Psoas muscle (tissue), 8 donors: ENCODE measurements around the gene LGI4. TPM values are rescaled to one million over a fixed set of nuclear protein-coding genes. Genes with fewer than 3 reads are reported as not detected.

ENCODE experiments used
- ATAC-seq, 4 donors: fragments of 200-7000 bp; cut with Tn5 transposase; one replicate each; pipeline ENCODE4 v1.9.1; 2020; ENCODE audit warnings: moderate library complexity in 3 of 4, mild to moderate bottlenecking in 2 of 4
- DNase-seq, 2 donors: peaks; one replicate each; pipeline ENCODE4 v3.0.0-alpha.2; 2020
- H3K27ac ChIP-seq: fragments of 200-600 bp; one replicate; pipeline ENCODE4 v1.8.0; 2022
- H3K27me3 ChIP-seq, 3 donors: fragments of 200-600 bp in 1 of 3; one replicate each; pipeline versions ENCODE4 v1.6.1 to v1.8.0; 2013 to 2022; ENCODE audit warnings: low read length in 2 of 3, mild to moderate bottlenecking in 2 of 3, moderate library complexity in 1 of 3; ENCODE audit not compliant: insufficient read depth in 3 of 3
- H3K36me3 ChIP-seq, 2 donors: fragments of 200-600 bp in 1 of 2; one replicate each; pipeline versions ENCODE4 v1.6.1 to v1.8.0; 2013 to 2022; ENCODE audit warnings: low read depth in 1 of 2, mild to moderate bottlenecking in 1 of 2, moderate library complexity in 1 of 2; ENCODE audit not compliant: insufficient read depth in 1 of 2
- H3K4me1 ChIP-seq: fragments of 200-600 bp; one replicate; pipeline ENCODE4 v1.8.0; 2022
- H3K4me3 ChIP-seq: fragments of 200-600 bp; one replicate; pipeline ENCODE4 v1.8.0; 2022; ENCODE audit warnings: mild to moderate bottlenecking
- H3K9me3 ChIP-seq: fragments of 200-600 bp; one replicate; pipeline ENCODE4 v1.8.0; 2022
- CTCF ChIP-seq: fragments of 200-600 bp; IDR thresholded peaks from one replicate; pipeline ENCODE4 v1.8.0; 2022; ENCODE audit warnings: antibody characterized with exemption
- WGBS, 3 donors: extraction: QIAGEN DNeasy Blood & Tissue Kit; methylation state at CpG; one replicate each; pipeline versions ENCODE4 v1.1.6 to v1.1.7; 2013; 5-methylcytosine and 5-hydroxymethylcytosine counted together
- intact Hi-C, 2 donors: fragments of 100-400 bp; cut with DNase I; formaldehyde crosslinking; loops; one replicate each; pipeline versions ENCODE4 v1.11.0 to v1.14.2; 2022
- polyA plus RNA-seq, 3 donors: library from polyadenylated mRNA; stranded (reverse); fragments of 200-250 nt; gene quantifications; one replicate each; pipeline ENCODE4 v1.2.3, GENCODE V29; 2013
- total RNA-seq, 4 donors: library from RNA; stranded (reverse); fragmentation: NEBNext Ultra II Directional in 2 of 4; extraction: Animal tissue kit (Norgen Biotek cat#: 25700) in 2 of 4; gene quantifications; one replicate each; pipeline versions ENCODE4 v1.2.1 to v1.2.4, GENCODE V29; 2021 to 2023
- donor health status: healthy with polysubstance abuse.
- donor health status: DM: no; HTN: no; CAD: no; lungs with moderate emphysema.
- donor health status: Bipolar disorder and iron deficiency.
- donor health status: healthy.
- donor health status: DM: yes; HTN: yes; CAD: no.
- donor health status: DM: no; HTN: no; CAD: no.
- donor health status: DM: no; HTN: no; CAD: no.
- donor health status: DM: yes; HTN: yes; CAD: no.

Gene LGI4
- total and polyA plus RNA-seq, 7 donors: 3.2 to 22.1 (median 16.2) TPM

DNA sequence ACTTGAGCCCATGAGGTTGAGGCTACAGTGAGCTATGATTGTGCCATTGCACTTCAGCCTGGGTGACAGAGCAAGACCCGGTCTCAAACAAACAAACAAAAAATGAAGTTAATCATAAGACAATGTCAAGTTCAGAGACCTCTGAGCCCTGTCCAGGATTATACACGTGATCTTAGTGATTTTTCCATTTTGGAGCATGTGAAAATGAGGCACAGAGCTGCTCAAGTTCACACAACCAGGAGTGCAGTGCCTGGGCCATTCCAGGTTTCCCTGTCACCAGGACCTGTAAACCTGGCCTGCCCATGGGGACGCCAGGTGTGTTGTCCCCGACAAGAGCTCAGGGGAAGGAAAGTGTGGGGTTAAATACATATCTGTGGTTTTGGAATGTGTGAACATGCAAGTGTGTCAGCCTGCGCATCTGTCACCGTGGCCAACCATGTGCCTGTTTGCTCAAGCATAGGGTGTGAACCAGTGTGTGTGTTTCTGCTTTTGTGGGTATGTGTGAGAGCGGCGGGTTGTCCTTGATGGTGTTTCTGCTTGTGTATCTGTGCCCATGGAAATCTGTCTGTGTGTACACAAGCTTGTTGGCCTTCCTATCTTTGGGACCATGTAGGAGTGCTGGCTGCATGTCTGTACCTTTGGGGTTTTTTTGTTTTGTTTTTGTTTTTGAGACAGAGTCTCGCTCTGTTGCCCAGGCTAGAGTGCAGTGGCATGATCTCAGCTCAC lies 2.3 kb upstream of the LGI4 start:
- H3K36me3 ChIP-seq: peaks cover 0 to 7% of the 10 kb centered on the region in 2 donors
- no peak overlapping the region for H3K4me3 ChIP-seq
- no peaks in the 10 kb centered on the region for H3K27me3 ChIP-seq
- TF ChIP-seq CTCF: no peak
- H3K9me3 ChIP-seq: no peaks in the 10 kb centered on the region
- peak overlapping the region; percentile 97 for H3K27ac ChIP-seq
- WGBS, 3 donors: 62 to 72% (median 65%) methylated on average over 9 of the region's 9 CpGs
- intact Hi-C loops: loop anchor here (5.0 kb wide), 2 partner anchors 90 to 95 kb away; partner anchors contain the start of gene HPN (in 1 of the 2)
- peaks cover 26% of the 10 kb centered on the region for H3K4me1 ChIP-seq
- ATAC-seq: no peak
- DNase-seq: peak in 1 of 2 donors; percentile 31

DNA sequence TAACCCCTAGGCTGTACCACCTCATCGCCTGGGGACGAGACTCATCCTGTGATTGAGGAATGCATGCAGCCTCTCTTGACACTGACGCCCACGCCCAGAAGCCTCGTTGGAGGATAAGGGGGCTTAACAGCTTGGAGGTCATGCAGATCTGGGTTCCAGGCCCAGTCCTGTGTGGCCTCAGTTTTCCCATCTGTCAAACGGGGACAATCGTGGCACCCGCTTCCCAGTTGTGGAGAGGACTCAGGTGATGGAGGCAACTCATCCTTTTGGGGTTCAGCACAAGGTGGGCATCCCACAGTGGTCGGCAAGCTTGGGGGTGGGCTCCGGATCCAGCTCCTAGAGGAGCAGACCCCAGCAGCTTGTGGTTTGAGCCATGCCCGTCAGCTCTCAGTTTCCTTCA lies 1.4 kb upstream of the LGI4 start:
- no peak for DNase-seq
- WGBS, 3 donors: 77 to 81% (median 78%) methylated on average over 11 of the region's 11 CpGs
- Histone ChIP-seq H3K27me3 (no peaks in the 10 kb centered on the region), H3K27ac (peak overlapping the region; percentile 97), H3K4me3 (no peak overlapping the region), H3K36me3 (no peaks in the 10 kb centered on the region), H3K4me1 (peaks cover 22% of the 10 kb centered on the region), H3K9me3 (no peaks in the 10 kb centered on the region)
- ATAC-seq: no peak
- intact Hi-C loops: loop anchor here (5.0 kb wide), 2 partner anchors 89 to 94 kb away; partner anchors contain the start of gene HPN (in 1 of the 2)
- no peak for TF ChIP-seq CTCF

GRCh38 chr19:35135389-35135909 lies 590 bp upstream of the LGI4 start:
- ATAC-seq (peak; percentile 58 to 71 (median 60)), DNase-seq (peak; percentile 78 to 94)
- peak overlapping the region; percentile 66 for H3K4me3 ChIP-seq
- no peaks in the 10 kb centered on the region for H3K36me3 ChIP-seq
- 0 to 2% (median 1%) methylated on average over 7 of the region's 7 CpGs for WGBS, 3 donors
- intact Hi-C loops: loop anchor here (1.0 to 5.0 kb wide), 5 partner anchors 21 to 93 kb away; partner anchors contain the start of genes FXYD3 (in 1 of the 2) and HPN (in 1 of the 2)
- no peaks in the 10 kb centered on the region for H3K27me3 ChIP-seq
- peaks cover 28% of the 10 kb centered on the region for H3K4me1 ChIP-seq
- H3K9me3 ChIP-seq: no peaks in the 10 kb centered on the region
- peak; percentile 92 for TF ChIP-seq CTCF
- H3K27ac ChIP-seq: peak overlapping the region; percentile 97

- TF ChIP-seq CTCF: no peak
- H3K27me3 ChIP-seq: no peaks in the 10 kb centered on the region
- DNase-seq: no peak
- H3K4me3 ChIP-seq: peak overlapping the region; percentile 66
- peak overlapping the region; percentile 84 for H3K27ac ChIP-seq
- no peak for ATAC-seq
- intact Hi-C loops: loop anchor here (2.0 to 5.0 kb wide), 3 partner anchors 19 to 67 kb away; partner anchors contain the start of gene FXYD3 (in 1 of the 2)
- no peaks in the 10 kb centered on the region for H3K9me3 ChIP-seq
- WGBS, 3 donors: 61 to 76% (median 62%) methylated on average over 11 of the region's 11 CpGs
- no peaks in the 10 kb centered on the region for H3K36me3 ChIP-seq
- peaks cover 31% of the 10 kb centered on the region for H3K4me1 ChIP-seq
Observed at GRCh38 chr19:35133826-35134225, 1.0 kb downstream of the LGI4 start.
